ENCODE data around the gene IGFALS.
A peak's percentile ranks its signal among the peaks of the same experiment; 100 is the strongest.

IGFALS gene

GRCh38 chr16:1825864-1826690, 32.6 kb upstream of the IGFALS start:
- H4K20me1 ChIP-seq (ENCODE audit: insufficient read depth, low read length), result no peaks in the 10 kb centered on the region
- H3K4me3 ChIP-seq (ENCODE audit: low read length), result peak overlapping the region; percentile 74
- H3K9me2 ChIP-seq (replicated peaks; ENCODE audit: insufficient read depth, low read length), result no peaks in the 10 kb centered on the region
- H3K4me2 ChIP-seq (ENCODE audit: low read depth, low read length), result peak overlapping the region; percentile 94
- H3F3A ChIP-seq (ENCODE audit: insufficient read depth, low read length), result peaks cover 6% of the 10 kb centered on the region
- peak overlapping the region; percentile 50; the same call in 1 of the 2 replicates for H3K9ac ChIP-seq (ENCODE audit: low read length)
- no peaks in the 10 kb centered on the region for H3K27me3 ChIP-seq (replicated peaks; ENCODE audit: insufficient read depth, low read length)
- DNase-seq, result peak; percentile 81
- H2AFZ ChIP-seq (ENCODE audit: low read length), result peak overlapping the region; percentile 62; the same call in 1 of the 2 replicates
- H3K79me2 ChIP-seq (ENCODE audit: low read length), result peaks cover 59% of the 10 kb centered on the region
- no peaks in the 10 kb centered on the region for H3K9me3 ChIP-seq (replicated peaks; ENCODE audit: insufficient read depth, low read length)
- TF ChIP-seq EZH2phosphoT487 (IDR thresholded peaks at IDR 0.05; ENCODE audit: low read length), result no peak
- TF ChIP-seq, protein P1, sequence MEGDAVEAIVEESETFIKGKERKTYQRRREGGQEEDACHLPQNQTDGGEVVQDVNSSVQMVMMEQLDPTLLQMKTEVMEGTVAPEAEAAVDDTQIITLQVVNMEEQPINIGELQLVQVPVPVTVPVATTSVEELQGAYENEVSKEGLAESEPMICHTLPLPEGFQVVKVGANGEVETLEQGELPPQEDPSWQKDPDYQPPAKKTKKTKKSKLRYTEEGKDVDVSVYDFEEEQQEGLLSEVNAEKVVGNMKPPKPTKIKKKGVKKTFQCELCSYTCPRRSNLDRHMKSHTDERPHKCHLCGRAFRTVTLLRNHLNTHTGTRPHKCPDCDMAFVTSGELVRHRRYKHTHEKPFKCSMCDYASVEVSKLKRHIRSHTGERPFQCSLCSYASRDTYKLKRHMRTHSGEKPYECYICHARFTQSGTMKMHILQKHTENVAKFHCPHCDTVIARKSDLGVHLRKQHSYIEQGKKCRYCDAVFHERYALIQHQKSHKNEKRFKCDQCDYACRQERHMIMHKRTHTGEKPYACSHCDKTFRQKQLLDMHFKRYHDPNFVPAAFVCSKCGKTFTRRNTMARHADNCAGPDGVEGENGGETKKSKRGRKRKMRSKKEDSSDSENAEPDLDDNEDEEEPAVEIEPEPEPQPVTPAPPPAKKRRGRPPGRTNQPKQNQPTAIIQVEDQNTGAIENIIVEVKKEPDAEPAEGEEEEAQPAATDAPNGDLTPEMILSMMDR (IDR thresholded peaks at IDR 0.05; ENCODE audit: low read length), result no peak
- no peak for TF ChIP-seq EZH2 (optimal IDR thresholded peaks at IDR 0.05; ENCODE audit: low read depth, low read length)
- H3K27ac ChIP-seq (ENCODE audit: low read length), result peak overlapping the region; percentile 38; the same call in 1 of the 2 replicates
- no peaks in the 10 kb centered on the region for H3K36me3 ChIP-seq (replicated peaks; ENCODE audit: insufficient read depth, low read length)
- peaks cover 12% of the 10 kb centered on the region; the same call in 1 of the 2 replicates for H3K4me1 ChIP-seq (ENCODE audit: low read length)

GRCh38 chr16:1825381-1825863, 31.9 kb upstream of the IGFALS start:
- Histone ChIP-seq H3K9ac (ENCODE audit: low read length) (peak overlapping the region; percentile 50; the same call in 1 of the 2 replicates), H3K4me3 (ENCODE audit: low read length) (peak overlapping the region; percentile 74), H3K79me2 (ENCODE audit: low read length) (peaks cover 59% of the 10 kb centered on the region), H3K4me2 (ENCODE audit: low read depth, low read length) (peak overlapping the region; percentile 94), H3K9me2 (replicated peaks; ENCODE audit: insufficient read depth, low read length) (no peaks in the 10 kb centered on the region), H3K36me3 (replicated peaks; ENCODE audit: insufficient read depth, low read length) (no peaks in the 10 kb centered on the region), H3K9me3 (replicated peaks; ENCODE audit: insufficient read depth, low read length) (no peaks in the 10 kb centered on the region), H2AFZ (ENCODE audit: low read length) (no peak overlapping the region), H3F3A (ENCODE audit: insufficient read depth, low read length) (peaks cover 6% of the 10 kb centered on the region), H3K4me1 (ENCODE audit: low read length) (peaks cover 12% of the 10 kb centered on the region; the same call in 1 of the 2 replicates), H3K27ac (ENCODE audit: low read length) (peak overlapping the region; percentile 38; the same call in 1 of the 2 replicates), H4K20me1 (ENCODE audit: insufficient read depth, low read length) (no peaks in the 10 kb centered on the region), H3K27me3 (replicated peaks; ENCODE audit: insufficient read depth, low read length) (no peaks in the 10 kb centered on the region)
- no peak for DNase-seq
- TF ChIP-seq EZH2phosphoT487 (IDR thresholded peaks at IDR 0.05; ENCODE audit: low read length), result no peak
- no peak for TF ChIP-seq EZH2 (optimal IDR thresholded peaks at IDR 0.05; ENCODE audit: low read depth, low read length)
- TF ChIP-seq, protein P1 (IDR thresholded peaks at IDR 0.05; ENCODE audit: low read length), result no peak

DNA sequence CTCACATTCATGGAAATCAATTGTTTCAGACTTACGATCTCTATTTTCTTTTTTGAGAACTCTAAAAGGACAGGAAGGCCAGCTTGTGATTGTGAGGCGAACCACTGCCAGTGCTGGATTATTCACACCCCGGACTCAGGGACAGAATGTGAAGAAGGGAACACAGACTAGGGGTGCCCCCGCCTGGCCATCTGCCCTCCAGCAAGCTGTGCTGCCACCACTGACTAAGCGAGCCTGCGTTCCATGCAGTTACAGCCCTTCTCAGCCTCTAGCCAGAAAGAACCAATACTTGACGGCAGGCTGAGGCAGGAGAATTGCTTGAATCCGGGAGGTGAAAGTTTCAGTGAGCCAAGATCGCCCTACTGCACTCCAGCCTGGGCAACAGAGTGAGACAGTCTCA, 30.3 kb upstream of the IGFALS start:
- Histone ChIP-seq H3K4me2 (ENCODE audit: low read depth, low read length) (peak overlapping the region; percentile 50; the same call in 1 of the 2 replicates), H3K79me2 (ENCODE audit: low read length) (peaks cover 53% of the 10 kb centered on the region), H4K20me1 (ENCODE audit: insufficient read depth, low read length) (no peaks in the 10 kb centered on the region), H3K9me2 (replicated peaks; ENCODE audit: insufficient read depth, low read length) (no peaks in the 10 kb centered on the region), H2AFZ (ENCODE audit: low read length) (no peak overlapping the region), H3K4me1 (ENCODE audit: low read length) (peaks cover 7% of the 10 kb centered on the region; the same call in 1 of the 2 replicates), H3K9me3 (replicated peaks; ENCODE audit: insufficient read depth, low read length) (no peaks in the 10 kb centered on the region), H3F3A (ENCODE audit: insufficient read depth, low read length) (peaks cover 6% of the 10 kb centered on the region), H3K36me3 (replicated peaks; ENCODE audit: insufficient read depth, low read length) (no peaks in the 10 kb centered on the region), H3K4me3 (ENCODE audit: low read length) (peak overlapping the region; percentile 30; the same call in 1 of the 2 replicates), H3K27ac (ENCODE audit: low read length) (peak overlapping the region; percentile 52; the same call in 1 of the 2 replicates), H3K27me3 (replicated peaks; ENCODE audit: insufficient read depth, low read length) (no peaks in the 10 kb centered on the region), H3K9ac (ENCODE audit: low read length) (no peak overlapping the region; the same call in 1 of the 2 replicates)
- TF ChIP-seq EZH2phosphoT487 (IDR thresholded peaks at IDR 0.05; ENCODE audit: low read length), result no peak
- TF ChIP-seq EZH2 (optimal IDR thresholded peaks at IDR 0.05; ENCODE audit: low read depth, low read length), result no peak
- TF ChIP-seq, protein P1 (IDR thresholded peaks at IDR 0.05; ENCODE audit: low read length), result peak; percentile 46
- peak; percentile 65 for DNase-seq

Data from MM.1S (cell line).